Cardiac muscle cell (in vitro differentiated cells and primary cell): ENCODE results near the gene C19orf67. TPM values are rescaled to one million over a fixed set of nuclear protein-coding genes. Genes with fewer than 3 reads are reported as not detected.
A peak's percentile ranks its signal among the peaks of the same experiment; 100 is the strongest.

ENCODE experiments used
- DNase-seq, 2 donors: peaks; one replicate each; pipeline versions ENCODE4 v3.0.0 to v3.0.0-alpha.2; 2010 to 2017; ENCODE audit warnings: low read depth in 1 of 2, low spot score in 1 of 2
- H3K27ac ChIP-seq: fragments of 200-600 bp; sonication (generic); 2 replicates; pipeline ENCODE4 v1.5.1; 2016
- H3K27me3 ChIP-seq: fragments of 200-600 bp; sonication (generic); 2 replicates; pipeline ENCODE4 v1.6.0; 2016; ENCODE audit warnings: control low read depth
- H3K36me3 ChIP-seq: fragments of 200-600 bp; sonication (generic); 2 replicates; pipeline ENCODE4 v1.5.1; 2016; ENCODE audit warnings: control low read depth
- H3K4me1 ChIP-seq: fragments of 200-600 bp; sonication (generic); 2 replicates; pipeline ENCODE4 v1.8.1; 2017; ENCODE audit warnings: low read depth, mild to moderate bottlenecking, mixed run types
- H3K4me3 ChIP-seq: fragments of 200-600 bp; sonication (generic); 2 replicates; pipeline ENCODE4 v1.5.1; 2016; ENCODE audit warnings: mild to moderate bottlenecking
- H3K9me3 ChIP-seq: fragments of 200-600 bp; sonication (generic); 2 replicates; pipeline ENCODE4 v1.5.1; 2017; ENCODE audit warnings: low read depth, mild to moderate bottlenecking, control low read depth
- polyA plus RNA-seq: library from polyadenylated mRNA; unstranded; fragments of >200 nt; fragmentation: Nextera tagmentation; extraction: Ambion mirVana; gene quantifications from 2 replicates; pipeline ENCODE4 v1.2.1, GENCODE V29; 2016
- total RNA-seq: library from RNA; depleted of rRNA; stranded (reverse); fragments of >200 nt; gene quantifications from 2 replicates; pipeline ENCODE4 v1.2.3, GENCODE V29; 2016
- TF ChIP-seq, protein P1 (sequence below): IDR thresholded peaks from 2 replicates; pipeline ENCODE4 v1.5.1; 2012; ENCODE audit warnings: low read depth, mild to moderate bottlenecking, low read length

C19orf67 gene
- total and polyA plus RNA-seq, 2 experiments from 2014 or later, result 7.5 to 14.2 TPM

DNA sequence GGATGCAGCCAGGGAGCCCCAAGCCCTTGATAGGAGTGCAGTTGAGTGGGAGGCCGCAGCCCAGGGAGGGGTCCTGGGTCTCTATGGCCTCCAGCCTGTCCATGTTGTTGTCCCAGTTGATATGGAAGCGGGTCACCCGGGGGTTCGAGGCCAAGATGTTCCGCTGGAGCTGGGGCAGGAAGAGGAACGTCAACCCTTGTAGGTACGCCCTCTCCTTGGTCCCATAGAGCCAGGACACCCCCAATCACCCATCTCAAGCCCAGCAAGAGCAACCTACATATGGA lies 34.9 kb upstream of the C19orf67 start:
- Histone ChIP-seq H3K27me3 (no peaks in the 10 kb centered on the region), H3K27ac (peak overlapping the region; percentile 95), H3K4me1 (peaks cover 31% of the 10 kb centered on the region), H3K36me3 (no peaks in the 10 kb centered on the region), H3K4me3 (no peak overlapping the region), H3K9me3 (no peaks in the 10 kb centered on the region)
- no peak for DNase-seq
- TF ChIP-seq, protein P1, sequence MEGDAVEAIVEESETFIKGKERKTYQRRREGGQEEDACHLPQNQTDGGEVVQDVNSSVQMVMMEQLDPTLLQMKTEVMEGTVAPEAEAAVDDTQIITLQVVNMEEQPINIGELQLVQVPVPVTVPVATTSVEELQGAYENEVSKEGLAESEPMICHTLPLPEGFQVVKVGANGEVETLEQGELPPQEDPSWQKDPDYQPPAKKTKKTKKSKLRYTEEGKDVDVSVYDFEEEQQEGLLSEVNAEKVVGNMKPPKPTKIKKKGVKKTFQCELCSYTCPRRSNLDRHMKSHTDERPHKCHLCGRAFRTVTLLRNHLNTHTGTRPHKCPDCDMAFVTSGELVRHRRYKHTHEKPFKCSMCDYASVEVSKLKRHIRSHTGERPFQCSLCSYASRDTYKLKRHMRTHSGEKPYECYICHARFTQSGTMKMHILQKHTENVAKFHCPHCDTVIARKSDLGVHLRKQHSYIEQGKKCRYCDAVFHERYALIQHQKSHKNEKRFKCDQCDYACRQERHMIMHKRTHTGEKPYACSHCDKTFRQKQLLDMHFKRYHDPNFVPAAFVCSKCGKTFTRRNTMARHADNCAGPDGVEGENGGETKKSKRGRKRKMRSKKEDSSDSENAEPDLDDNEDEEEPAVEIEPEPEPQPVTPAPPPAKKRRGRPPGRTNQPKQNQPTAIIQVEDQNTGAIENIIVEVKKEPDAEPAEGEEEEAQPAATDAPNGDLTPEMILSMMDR, result no peak

DNA sequence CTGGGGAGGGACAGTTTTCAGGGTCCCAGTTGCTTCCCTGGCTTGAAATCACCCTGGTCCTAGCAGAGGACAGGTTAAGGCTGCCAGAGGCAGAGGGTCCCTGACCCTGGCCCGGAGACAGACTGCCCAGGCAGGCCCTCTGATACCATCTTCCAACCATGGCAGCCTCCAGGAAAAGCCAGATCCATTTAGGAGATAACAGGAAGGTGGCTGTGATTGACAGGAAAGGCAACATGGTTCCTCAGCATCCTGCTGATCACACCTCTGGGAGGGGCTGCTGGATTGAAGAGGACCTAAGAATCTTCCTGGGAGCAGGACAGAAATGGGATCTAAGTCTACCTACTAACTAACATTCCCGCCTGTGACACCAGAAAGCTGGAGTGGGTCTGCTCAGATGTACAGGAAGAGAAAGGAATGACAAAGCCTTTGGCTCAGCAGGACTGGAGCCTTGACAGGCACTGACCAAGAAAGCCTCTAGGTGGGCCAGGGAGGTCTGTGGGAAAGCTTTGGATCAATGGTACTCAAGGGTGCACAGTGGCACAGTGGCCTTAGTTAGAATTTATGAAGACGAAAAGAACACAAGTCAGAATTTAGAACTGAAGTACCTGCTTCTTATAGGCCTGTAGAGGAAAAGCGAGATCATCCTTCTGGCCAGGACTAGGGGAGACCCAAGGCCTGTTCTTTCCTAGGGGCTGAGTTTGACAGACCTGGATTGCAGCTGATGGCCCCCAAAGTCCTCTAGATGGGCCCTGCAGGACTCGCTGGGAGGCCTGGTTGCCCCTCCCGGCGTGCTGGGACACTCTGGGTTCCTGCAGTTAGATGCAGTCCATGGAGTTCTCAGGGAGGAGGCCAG lies 34.3 kb upstream of the C19orf67 start:
- Histone ChIP-seq H3K4me1 (peaks cover 32% of the 10 kb centered on the region), H3K4me3 (no peak overlapping the region), H3K36me3 (no peaks in the 10 kb centered on the region), H3K9me3 (no peaks in the 10 kb centered on the region), H3K27ac (peak overlapping the region; percentile 95), H3K27me3 (no peaks in the 10 kb centered on the region)
- DNase-seq, result no peak
- TF ChIP-seq, protein P1, result no peak

DNA sequence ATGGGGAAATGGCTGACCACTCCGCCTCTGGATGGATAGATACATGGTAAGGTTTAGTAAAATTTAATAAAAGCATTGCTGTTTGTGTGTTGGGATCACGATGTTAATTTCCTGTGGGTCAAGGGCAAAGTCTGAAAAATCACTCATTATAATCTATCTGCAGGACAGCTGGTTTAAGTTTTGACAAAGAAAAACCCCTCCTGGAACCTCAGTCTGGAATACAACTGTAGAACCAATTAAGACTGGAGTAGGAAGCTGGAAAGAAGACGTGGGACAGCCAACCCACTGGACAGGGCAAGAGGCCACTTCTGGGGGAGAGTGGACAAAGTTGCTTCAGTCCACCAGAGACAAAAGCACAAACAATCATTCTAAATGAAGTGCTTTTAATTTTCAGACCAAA lies 33.6 kb upstream of the C19orf67 start:
- DNase-seq, result no peak
- TF ChIP-seq, protein P1, result no peak
- Histone ChIP-seq H3K27ac (peak overlapping the region; percentile 95), H3K4me3 (no peak overlapping the region), H3K4me1 (peaks cover 32% of the 10 kb centered on the region), H3K27me3 (no peaks in the 10 kb centered on the region), H3K36me3 (no peaks in the 10 kb centered on the region), H3K9me3 (no peaks in the 10 kb centered on the region)

DNA sequence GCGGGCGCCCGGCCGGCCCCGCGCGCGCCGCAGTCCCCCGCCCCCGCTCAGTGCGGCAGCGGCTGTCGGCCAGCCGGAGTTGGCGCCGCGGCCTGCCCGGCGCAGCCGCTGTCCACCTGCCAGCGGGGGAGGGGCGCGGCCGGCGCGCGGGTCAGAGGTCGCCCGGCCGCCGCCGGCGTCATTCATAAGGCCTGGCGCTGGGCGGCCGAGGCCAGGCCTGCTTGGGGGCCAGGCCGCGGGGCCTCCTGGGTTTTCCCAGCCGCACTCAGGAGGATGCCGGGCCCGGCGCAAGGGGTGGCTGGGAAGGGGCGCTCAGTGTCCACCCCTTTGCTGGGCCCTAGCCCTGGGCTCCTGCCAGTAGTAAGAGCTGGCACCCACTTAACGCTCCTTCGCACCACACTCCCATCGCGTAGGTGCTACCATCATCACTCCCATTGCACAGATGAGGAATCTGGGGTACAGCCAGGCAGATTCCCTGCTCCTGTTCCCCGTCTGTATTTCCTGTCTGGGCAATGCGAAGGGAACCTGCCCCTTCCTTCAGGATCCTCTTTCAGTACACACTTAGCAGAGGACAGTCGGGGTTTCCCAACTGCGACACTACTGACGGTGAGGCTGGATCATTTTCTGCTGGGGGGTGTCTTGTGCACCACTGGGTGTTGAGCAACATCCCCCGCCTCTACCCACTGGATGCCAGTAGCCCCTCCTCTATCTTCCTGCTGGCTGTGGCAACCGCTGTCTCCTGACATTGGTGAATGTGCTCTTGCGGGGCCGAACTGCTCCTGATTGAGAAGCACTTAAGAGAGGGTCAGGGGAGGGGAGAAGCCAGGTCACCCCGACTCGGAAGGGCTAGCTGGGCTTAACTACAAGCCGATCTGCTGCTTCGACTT lies 32.8 kb upstream of the C19orf67 start:
- H3K9me3 ChIP-seq, result no peaks in the 10 kb centered on the region
- H3K4me1 ChIP-seq, result peaks cover 35% of the 10 kb centered on the region
- no peaks in the 10 kb centered on the region for H3K27me3 ChIP-seq
- no peaks in the 10 kb centered on the region for H3K36me3 ChIP-seq
- peak overlapping the region; percentile 95 for H3K27ac ChIP-seq
- H3K4me3 ChIP-seq, result peak overlapping the region; percentile 24
- DNase-seq, result peak; percentile 32 to 84
- TF ChIP-seq, protein P1, result no peak

DNA sequence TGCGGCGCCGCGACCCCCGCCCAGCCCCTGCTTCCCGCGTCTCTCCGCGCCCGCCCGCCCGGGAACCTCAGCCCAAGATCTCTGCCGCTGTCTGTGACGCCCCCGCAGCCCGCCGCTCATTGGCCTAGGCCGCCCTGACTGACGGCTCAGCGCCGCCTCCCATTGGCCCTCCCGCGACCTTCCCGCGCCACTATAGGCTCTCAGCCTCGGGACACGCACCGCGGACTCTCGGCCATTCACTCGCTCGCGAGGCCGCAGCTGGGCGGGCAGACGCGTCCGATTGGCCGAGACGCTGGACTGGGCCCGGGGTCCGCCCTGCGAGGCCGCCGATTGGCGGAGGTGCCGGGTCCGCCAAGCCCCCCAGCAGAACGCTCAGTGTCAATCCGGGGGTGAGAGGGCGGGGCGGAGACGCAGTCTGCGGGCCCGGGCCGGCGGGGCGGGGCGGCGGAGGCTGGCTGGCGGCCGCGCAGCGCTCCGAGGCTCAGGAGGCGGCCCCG lies 32.1 kb upstream of the C19orf67 start, which contains the start of gene PRKACA:
Gene PRKACA (minus strand): TSS at position 95 of the 497 bp plus-strand sequence. CDS start 215 bp downstream, outside the sequence.
- H3K27ac ChIP-seq, result peak within 1 kb of the TSS; percentile 95
- H3K27me3 ChIP-seq, result no peaks in the 10 kb centered on the region
- no peaks in the 10 kb centered on the region for H3K9me3 ChIP-seq
- H3K4me1 ChIP-seq, result peaks cover 42% of the 10 kb centered on the region
- TF ChIP-seq, protein P1, result no peak
- H3K4me3 ChIP-seq, result peak within 1 kb of the TSS; percentile 85
- H3K36me3 ChIP-seq, result no peaks in the 10 kb centered on the region
- DNase-seq, result peak; percentile 99 to 100
